HG02970 (cell line): ENCODE results near the gene RAPGEF4.
"Not testable (repeated sequence)": the region's sequence is repeated elsewhere in the genome, so short reads cannot be mapped to it uniquely, and the experiment has no call there.

Source experiments
- ATAC-seq: cut with Tn5 transposase; IDR thresholded peaks from one replicate; pipeline ENCODE4 v1.9.1; 2021; ENCODE audit warnings: mild to moderate bottlenecking, moderate library complexity, moderate number of reproducible peaks; ENCODE audit not compliant: unreplicated experiment, low FRiP score

RAPGEF4 gene

GRCh38 chr2:173021939-173022371 is 286.3 kb downstream of the RAPGEF4 start:
- ATAC-seq: no peak

GRCh38 chr2:173023718-173024117 is 288.1 kb downstream of the RAPGEF4 start:
- ATAC-seq: no peak

GRCh38 chr2:173026479-173026878 is 290.8 kb downstream of the RAPGEF4 start:
- no peak for ATAC-seq

- ATAC-seq: no peak
These were observed 291.8 kb downstream of the RAPGEF4 start for GRCh38 chr2:173027181-173028128.

GRCh38 chr2:173028141-173028540 is 292.5 kb downstream of the RAPGEF4 start:
- no peak for ATAC-seq

GRCh38 chr2:173028671-173029070 is 293.0 kb downstream of the RAPGEF4 start:
- ATAC-seq: no peak

- no peak for ATAC-seq
These were observed 295.2 kb downstream of the RAPGEF4 start for GRCh38 chr2:173030561-173031490.

- no peak for ATAC-seq
These were observed 296.4 kb downstream of the RAPGEF4 start for GRCh38 chr2:173032032-173032431.

- ATAC-seq: no peak
These were observed 297.4 kb downstream of the RAPGEF4 start for GRCh38 chr2:173033084-173033483.

GRCh38 chr2:173034143-173034542 is 298.5 kb downstream of the RAPGEF4 start:
- no peak for ATAC-seq

GRCh38 chr2:173037245-173038120 is 301.8 kb downstream of the RAPGEF4 start:
- ATAC-seq: no peak

GRCh38 chr2:173038257-173038656 is 302.6 kb downstream of the RAPGEF4 start:
- ATAC-seq: not testable (repeated sequence)

GRCh38 chr2:173040729-173041128 is 305.1 kb downstream of the RAPGEF4 start:
- ATAC-seq: no peak

GRCh38 chr2:173043476-173043875 is 307.8 kb downstream of the RAPGEF4 start:
- no peak for ATAC-seq

- no peak for ATAC-seq
These were observed 308.4 kb downstream of the RAPGEF4 start for GRCh38 chr2:173043897-173044519.

GRCh38 chr2:173044686-173045085 is 309.0 kb downstream of the RAPGEF4 start:
- no peak for ATAC-seq

GRCh38 chr2:173045181-173045580 is 309.5 kb downstream of the RAPGEF4 start:
- no peak for ATAC-seq

- ATAC-seq: peak; percentile 16
These were observed 312.9 kb downstream of the RAPGEF4 start for GRCh38 chr2:173048522-173048896.

- peak; percentile 87 for ATAC-seq
These were observed 313.4 kb downstream of the RAPGEF4 start for GRCh38 chr2:173048897-173049661.
